H9 (cell line): ENCODE data around the gene HBZ. TPM values are rescaled to one million over a fixed set of nuclear protein-coding genes. Genes with fewer than 3 reads are reported as not detected.
A peak's percentile ranks its signal among the peaks of the same experiment; 100 is the strongest.

Experiments
- DNase-seq: peaks from one replicate; pipeline ENCODE4 v3.0.0-alpha.2; 2017
- H2AFZ ChIP-seq: one replicate; pipeline ENCODE4 v1.6.1; 2013; ENCODE audit warnings: mild to moderate bottlenecking, low read length, control low read depth, moderate library complexity
- H2AK5ac ChIP-seq: 2 replicates; pipeline ENCODE4 v1.6.1; 2013; ENCODE audit warnings: low read length, control low read depth, mixed read lengths; ENCODE audit not compliant: insufficient read length
- H2BK120ac ChIP-seq: one replicate; pipeline ENCODE4 v1.6.1; 2013; ENCODE audit warnings: low read depth, mild to moderate bottlenecking, low read length, control low read depth, inconsistent platforms; ENCODE audit not compliant: poor library complexity, severe bottlenecking
- H2BK12ac ChIP-seq: 2 replicates; pipeline ENCODE4 v1.6.1; 2013; ENCODE audit warnings: low read length, control low read depth, mixed read lengths, low read depth; ENCODE audit not compliant: insufficient read length
- H2BK15ac ChIP-seq: 2 replicates; pipeline ENCODE4 v1.6.1; 2013; ENCODE audit warnings: low read depth, low read length, control low read depth
- H2BK20ac ChIP-seq: one replicate; pipeline ENCODE4 v1.6.1; 2013; ENCODE audit warnings: low read depth, mild to moderate bottlenecking, low read length, control low read depth, inconsistent platforms; ENCODE audit not compliant: poor library complexity, severe bottlenecking
- H2BK5ac ChIP-seq: 2 replicates; pipeline ENCODE4 v1.6.1; 2013; ENCODE audit warnings: low read length, control low read depth, mixed read lengths; ENCODE audit not compliant: insufficient read length
- H3K14ac ChIP-seq: 2 replicates; pipeline ENCODE4 v1.6.1; 2013; ENCODE audit warnings: low read length, control low read depth; ENCODE audit not compliant: insufficient read depth
- H3K18ac ChIP-seq: 2 replicates; pipeline ENCODE4 v1.6.1; 2013; ENCODE audit warnings: low read depth, mild to moderate bottlenecking, mixed read lengths, low read length, control low read depth; ENCODE audit not compliant: insufficient read length
- H3K23ac ChIP-seq: 2 replicates; pipeline ENCODE4 v1.6.1; 2013; ENCODE audit warnings: low read length, control low read depth, mixed read lengths, low read depth; ENCODE audit not compliant: insufficient read length
- H3K23me2 ChIP-seq: 2 replicates; pipeline ENCODE4 v1.6.1; 2013; ENCODE audit warnings: low read depth, mild to moderate bottlenecking, mixed read lengths, low read length, control low read depth; ENCODE audit not compliant: insufficient read length, poor library complexity, severe bottlenecking
- H3K27ac ChIP-seq: 2 replicates; pipeline ENCODE4 v1.5.1; 2013; ENCODE audit warnings: low read length, control low read depth, mixed read lengths, low read depth; ENCODE audit not compliant: insufficient read length
- H3K27me3 ChIP-seq: 2 replicates; pipeline ENCODE4 v1.6.1; 2013; ENCODE audit warnings: low read length, control low read depth, inconsistent platforms; ENCODE audit not compliant: insufficient read depth
- H3K4ac ChIP-seq: 2 replicates; pipeline ENCODE4 v1.6.1; 2013; ENCODE audit warnings: low read depth, mild to moderate bottlenecking, control low read depth, inconsistent platforms, low read length, moderate library complexity
- H3K4me1 ChIP-seq: 2 replicates; pipeline ENCODE4 v1.6.1; 2013; ENCODE audit warnings: low read length, control low read depth, inconsistent platforms; ENCODE audit not compliant: insufficient read depth
- H3K4me2 ChIP-seq: 2 replicates; pipeline ENCODE4 v1.6.1; 2013; ENCODE audit warnings: low read length, control low read depth, mixed read lengths; ENCODE audit not compliant: insufficient read length, insufficient read depth
- H3K56ac ChIP-seq: 2 replicates; pipeline ENCODE4 v1.6.1; 2013; ENCODE audit warnings: low read depth, mild to moderate bottlenecking, mixed read lengths, low read length, control low read depth; ENCODE audit not compliant: insufficient read length
- H3K79me1 ChIP-seq: 2 replicates; pipeline ENCODE4 v1.6.1; 2013; ENCODE audit warnings: low read depth, mild to moderate bottlenecking, moderate library complexity, low read length, control low read depth, inconsistent platforms; ENCODE audit not compliant: insufficient read depth, poor library complexity, severe bottlenecking
- H3K79me2 ChIP-seq: 2 replicates; pipeline ENCODE4 v1.6.1; 2013; ENCODE audit warnings: low read length, control low read depth, inconsistent platforms; ENCODE audit not compliant: insufficient read depth
- H3K9ac ChIP-seq: 2 replicates; pipeline ENCODE4 v1.6.1; 2013; ENCODE audit warnings: low read length, control low read depth, mixed read lengths; ENCODE audit not compliant: insufficient read length; ENCODE audit errors: extremely low read depth
- H3K9me3 ChIP-seq: one replicate; pipeline ENCODE4 v1.6.1; 2013; ENCODE audit warnings: low read depth, low read length, inconsistent platforms; ENCODE audit not compliant: control insufficient read depth
- H3T11ph ChIP-seq: one replicate; pipeline ENCODE4 v1.6.1; 2013; ENCODE audit warnings: mild to moderate bottlenecking, low read length, control low read depth, inconsistent platforms
- H4K20me1 ChIP-seq: one replicate; pipeline ENCODE4 v1.6.1; 2013; ENCODE audit not compliant: control insufficient read depth, insufficient read length, insufficient read depth
- H4K5ac ChIP-seq: 2 replicates; pipeline ENCODE4 v1.6.1; 2013; ENCODE audit warnings: low read depth, mild to moderate bottlenecking, mixed read lengths, low read length, control low read depth; ENCODE audit not compliant: insufficient read length
- H4K8ac ChIP-seq: replicated peaks from 2 replicates; pipeline ENCODE4 v1.6.1; 2013; ENCODE audit warnings: low read length, control low read depth, mixed read lengths, low read depth; ENCODE audit not compliant: insufficient read length
- H4K91ac ChIP-seq: 2 replicates; pipeline ENCODE4 v1.6.1; 2013; ENCODE audit warnings: low read depth, mild to moderate bottlenecking, moderate library complexity, mixed read lengths, low read length, control low read depth; ENCODE audit not compliant: insufficient read length
- H3K27ac Mint-ChIP-seq, 3 experiments: 2 replicates in 2 of 3; 3 replicates in 1 of 3; pipeline ENCODE4 v1.8.0; 2020 to 2021; ENCODE audit warnings: mixed read lengths in 3 of 3, mild to moderate bottlenecking in 1 of 3, moderate library complexity in 1 of 3
- H3K27me3 Mint-ChIP-seq: 2 replicates; pipeline ENCODE4 v1.8.0; 2021; ENCODE audit warnings: low read depth, mild to moderate bottlenecking, moderate library complexity, mixed read lengths
- H3K36me3 Mint-ChIP-seq, 3 experiments: 2 replicates in 2 of 3; 3 replicates in 1 of 3; pipeline ENCODE4 v1.8.0; 2020 to 2021; ENCODE audit warnings: low read depth in 3 of 3, mixed read lengths in 3 of 3; ENCODE audit not compliant: insufficient read depth in 1 of 3
- H3K4me1 Mint-ChIP-seq, 2 experiments: 2 replicates each; pipeline ENCODE4 v1.8.0; 2020; ENCODE audit warnings: mixed read lengths in 2 of 2
- H3K4me3 Mint-ChIP-seq, 2 experiments: 2 replicates in 1 of 2; 3 replicates in 1 of 2; pipeline ENCODE4 v1.8.0; 2020 to 2021; ENCODE audit warnings: mild to moderate bottlenecking in 2 of 2, mixed read lengths in 2 of 2, moderate library complexity in 1 of 2
- H3K9me3 Mint-ChIP-seq, 2 experiments: 2 replicates in 1 of 2; 3 replicates in 1 of 2; pipeline ENCODE4 v1.8.0; 2020; ENCODE audit warnings: mild to moderate bottlenecking in 2 of 2, mixed read lengths in 2 of 2, moderate library complexity in 1 of 2
- WGBS: extraction: QIAGEN DNeasy Blood & Tissue Kit; methylation state at CpG from one replicate; pipeline ENCODE4 v1.1.7; 2013; ENCODE audit warnings: missing lambda C conversion rate, low lambda C conversion rate, mixed read lengths; ENCODE audit not compliant: insufficient read length; ENCODE audit errors: extremely low coverage; 5-methylcytosine and 5-hydroxymethylcytosine counted together
- total RNA-seq: library from RNA; stranded (reverse); gene quantifications from 2 replicates; pipeline ENCODE4 v1.2.1, GENCODE V29; 2021
- TF ChIP-seq, protein P1 (sequence below): fragments of 200-600 bp; sonication (generic); conservative IDR thresholded peaks from 3 replicates; pipeline ENCODE4 v1.8.0; 2021; ENCODE audit warnings: antibody characterized with exemption, mild to moderate bottlenecking

The HBZ gene
- total RNA-seq, 1 experiment from 2014 or later, result not detected

- peak overlapping the region; percentile 35 for H3K4me2 ChIP-seq
Measured at GRCh38 chr16:180681-181564, 28.5 kb downstream of the HBZ start.

More at GRCh38 chr16:180681-181564, 28.5 kb downstream of the HBZ start:
- Mint-ChIP-seq H3K27ac (no peak overlapping the region), H3K9me3 (no peaks in the 10 kb centered on the region; a peak in 1 of 5 replicates), H3K27me3 (peaks cover 37% of the 10 kb centered on the region), H3K36me3 (peaks cover 6 to 15% (median 10%) of the 10 kb centered on the region in 3 experiments; a peak in 6 of 7 replicates), H3K4me1 (0 out of 4 replicates have a peak, but pooled peaks cover 0 to 7% of the 10 kb centered on the region in 2 experiments), H3K4me3 (peak overlapping the region; percentile 52 to 70)
- Histone ChIP-seq H3K27ac (no peak overlapping the region), H3T11ph (no peak overlapping the region), H2BK120ac (no peak overlapping the region), H3K18ac (no peak overlapping the region), H3K56ac (no peak overlapping the region), H3K23ac (no peak overlapping the region), H3K4ac (no peak overlapping the region), H3K4me1 (no peaks in the 10 kb centered on the region), H2AFZ (no peak overlapping the region), H2BK15ac (no peak overlapping the region), H3K9me3 (no peaks in the 10 kb centered on the region), H2BK5ac (no peak overlapping the region), H3K9ac (no peak overlapping the region), H4K5ac (no peak overlapping the region), H4K91ac (no peak overlapping the region), H3K23me2 (peaks cover 5% of the 10 kb centered on the region), H2BK20ac (no peak overlapping the region), H4K8ac (no peak overlapping the region), H3K79me2 (no peaks in the 10 kb centered on the region), H3K79me1 (no peaks in the 10 kb centered on the region), H2AK5ac (no peak overlapping the region), H3K27me3 (peaks cover 29% of the 10 kb centered on the region), H3K14ac (peak overlapping the region; percentile 25; the same call in 1 of the 2 replicates), H2BK12ac (no peak overlapping the region), H4K20me1 (no peaks in the 10 kb centered on the region)
- DNase-seq, result peak; percentile 91
- no CpG with 5 or more reads among the region's 89 CpGs for WGBS
- TF ChIP-seq, protein P1, sequence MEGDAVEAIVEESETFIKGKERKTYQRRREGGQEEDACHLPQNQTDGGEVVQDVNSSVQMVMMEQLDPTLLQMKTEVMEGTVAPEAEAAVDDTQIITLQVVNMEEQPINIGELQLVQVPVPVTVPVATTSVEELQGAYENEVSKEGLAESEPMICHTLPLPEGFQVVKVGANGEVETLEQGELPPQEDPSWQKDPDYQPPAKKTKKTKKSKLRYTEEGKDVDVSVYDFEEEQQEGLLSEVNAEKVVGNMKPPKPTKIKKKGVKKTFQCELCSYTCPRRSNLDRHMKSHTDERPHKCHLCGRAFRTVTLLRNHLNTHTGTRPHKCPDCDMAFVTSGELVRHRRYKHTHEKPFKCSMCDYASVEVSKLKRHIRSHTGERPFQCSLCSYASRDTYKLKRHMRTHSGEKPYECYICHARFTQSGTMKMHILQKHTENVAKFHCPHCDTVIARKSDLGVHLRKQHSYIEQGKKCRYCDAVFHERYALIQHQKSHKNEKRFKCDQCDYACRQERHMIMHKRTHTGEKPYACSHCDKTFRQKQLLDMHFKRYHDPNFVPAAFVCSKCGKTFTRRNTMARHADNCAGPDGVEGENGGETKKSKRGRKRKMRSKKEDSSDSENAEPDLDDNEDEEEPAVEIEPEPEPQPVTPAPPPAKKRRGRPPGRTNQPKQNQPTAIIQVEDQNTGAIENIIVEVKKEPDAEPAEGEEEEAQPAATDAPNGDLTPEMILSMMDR, result no peak
